Fibroblast of skin of right quadriceps (primary cell): ENCODE results near the gene PLSCR1.
"Not testable (repeated sequence)": the region's sequence is repeated elsewhere in the genome, so short reads cannot be mapped to it uniquely, and the experiment has no call there.

Experiments used
- DNase-seq: peaks from one replicate; pipeline ENCODE4 v3.0.0-alpha.2; 2013

The PLSCR1 gene

GRCh38 chr3:146511402-146512134, 32.8 kb downstream of the PLSCR1 start:
- no peak for DNase-seq

GRCh38 chr3:146507331-146508120, 36.9 kb downstream of the PLSCR1 start:
- DNase-seq, result no peak

GRCh38 chr3:146505516-146505915, 38.9 kb downstream of the PLSCR1 start:
- DNase-seq, result peak; percentile 19

- DNase-seq, result no peak
Observed at GRCh38 chr3:146504498-146505197, 39.8 kb downstream of the PLSCR1 start.

GRCh38 chr3:146503461-146504202, 40.8 kb downstream of the PLSCR1 start:
- peak; percentile 88 for DNase-seq

GRCh38 chr3:146502887-146503460, 41.4 kb downstream of the PLSCR1 start:
- DNase-seq, result no peak

GRCh38 chr3:146501752-146502151, 42.7 kb downstream of the PLSCR1 start:
- no peak for DNase-seq

- no peak for DNase-seq
Observed at GRCh38 chr3:146499701-146500100, 44.7 kb downstream of the PLSCR1 start.

GRCh38 chr3:146498002-146498736, 46.2 kb downstream of the PLSCR1 start:
- no peak for DNase-seq

- not testable (repeated sequence) for DNase-seq
Observed at GRCh38 chr3:146497145-146497843, 47.1 kb downstream of the PLSCR1 start.

- no peak for DNase-seq
Observed at GRCh38 chr3:146496726-146497125, 47.7 kb downstream of the PLSCR1 start.

- DNase-seq, result peak; percentile 24
Observed at GRCh38 chr3:146496251-146496650, 48.2 kb downstream of the PLSCR1 start.

- DNase-seq, result peak; percentile 39
Observed at GRCh38 chr3:146493761-146494160, 50.6 kb downstream of the PLSCR1 start.

- DNase-seq, result peak; percentile 64
Observed at GRCh38 chr3:146493221-146493620, 51.2 kb downstream of the PLSCR1 start.

- DNase-seq, result peak; percentile 57
Observed at GRCh38 chr3:146491303-146491702, 53.1 kb downstream of the PLSCR1 start.

- no peak for DNase-seq
Observed at GRCh38 chr3:146485297-146485696, 59.1 kb downstream of the PLSCR1 start.

GRCh38 chr3:146476094-146476740, 68.2 kb downstream of the PLSCR1 start:
- no peak for DNase-seq

- not testable (repeated sequence) for DNase-seq
Observed at GRCh38 chr3:146474976-146475375, 69.4 kb downstream of the PLSCR1 start.

GRCh38 chr3:146473726-146474125, 70.7 kb downstream of the PLSCR1 start:
- DNase-seq, result no peak

- no peak for DNase-seq
Observed at GRCh38 chr3:146472611-146473010, 71.8 kb downstream of the PLSCR1 start.

GRCh38 chr3:146471012-146471411, 73.4 kb downstream of the PLSCR1 start:
- DNase-seq, result no peak
